Measurements from ENCODE around the gene CEP250.

GRCh38 chr20:35514371-35514932, 59.1 kb downstream of the CEP250 start:
- TF ChIP-seq CTCF (IDR thresholded peaks at IDR 0.05) (no peak), ZFX (IDR thresholded peaks at IDR 0.05; ENCODE audit: borderline replicate concordance) (no peak)

Measured in 22Rv1 (cell line).